Activated naive CD8-positive, alpha-beta T cell (primary cell): ENCODE results near the gene TBC1D2B.
A peak's percentile ranks its signal among the peaks of the same experiment; 100 is the strongest.

Experiments used
- H3K27ac Mint-ChIP-seq: one replicate; pipeline ENCODE4 v1.8.0; 2021; ENCODE audit warnings: mixed read lengths
- H3K27me3 Mint-ChIP-seq: one replicate; pipeline ENCODE4 v1.8.0; 2021; ENCODE audit warnings: mixed read lengths
- H3K36me3 Mint-ChIP-seq: one replicate; pipeline ENCODE4 v1.8.0; 2021; ENCODE audit warnings: mixed read lengths
- H3K4me1 Mint-ChIP-seq: one replicate; pipeline ENCODE4 v1.8.0; 2021; ENCODE audit warnings: low read depth, mixed read lengths
- H3K4me3 Mint-ChIP-seq: one replicate; pipeline ENCODE4 v1.8.0; 2021; ENCODE audit warnings: mild to moderate bottlenecking, mixed read lengths
- H3K9me3 Mint-ChIP-seq: one replicate; pipeline ENCODE4 v1.8.0; 2021; ENCODE audit warnings: low read depth, mixed read lengths

The TBC1D2B gene

GRCh38 chr15:78103406-78104118 is 26.1 kb upstream of the TBC1D2B start:
- no peaks in the 10 kb centered on the region for H3K27me3 Mint-ChIP-seq
- H3K4me1 Mint-ChIP-seq: peaks cover 41% of the 10 kb centered on the region
- H3K9me3 Mint-ChIP-seq: no peaks in the 10 kb centered on the region
- no peaks in the 10 kb centered on the region for H3K36me3 Mint-ChIP-seq
- peak overlapping the region; percentile 79 for H3K27ac Mint-ChIP-seq
- H3K4me3 Mint-ChIP-seq: peak overlapping the region; percentile 27

DNA sequence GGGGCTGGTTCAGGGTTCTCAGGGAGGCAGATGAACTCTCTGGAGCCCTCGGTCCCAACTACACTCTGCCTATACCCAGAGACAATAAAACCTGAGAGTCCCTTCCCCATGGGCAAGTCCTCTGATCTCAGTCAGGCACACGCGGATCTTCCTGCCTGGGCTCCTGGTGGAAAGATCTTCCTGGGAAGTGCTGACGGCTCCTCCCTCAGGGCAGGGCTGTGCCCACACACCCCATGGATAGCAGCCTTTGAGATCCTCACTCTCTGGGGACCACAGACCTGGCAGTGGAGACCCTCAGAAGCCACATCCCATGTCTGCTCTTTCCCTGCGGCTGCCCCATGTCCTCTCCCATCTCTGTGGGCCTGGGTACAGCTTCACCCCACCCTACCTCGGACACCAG is 25.2 kb upstream of the TBC1D2B start:
- Mint-ChIP-seq H3K36me3 (no peaks in the 10 kb centered on the region), H3K9me3 (no peaks in the 10 kb centered on the region), H3K27ac (no peak overlapping the region), H3K27me3 (no peaks in the 10 kb centered on the region), H3K4me1 (peaks cover 39% of the 10 kb centered on the region), H3K4me3 (no peak overlapping the region)

- Mint-ChIP-seq H3K27ac (peak overlapping the region; percentile 34), H3K4me1 (peaks cover 39% of the 10 kb centered on the region), H3K36me3 (no peaks in the 10 kb centered on the region), H3K27me3 (no peaks in the 10 kb centered on the region), H3K9me3 (no peaks in the 10 kb centered on the region), H3K4me3 (no peak overlapping the region)
Observed at GRCh38 chr15:78102211-78102610, 24.7 kb upstream of the TBC1D2B start.

DNA sequence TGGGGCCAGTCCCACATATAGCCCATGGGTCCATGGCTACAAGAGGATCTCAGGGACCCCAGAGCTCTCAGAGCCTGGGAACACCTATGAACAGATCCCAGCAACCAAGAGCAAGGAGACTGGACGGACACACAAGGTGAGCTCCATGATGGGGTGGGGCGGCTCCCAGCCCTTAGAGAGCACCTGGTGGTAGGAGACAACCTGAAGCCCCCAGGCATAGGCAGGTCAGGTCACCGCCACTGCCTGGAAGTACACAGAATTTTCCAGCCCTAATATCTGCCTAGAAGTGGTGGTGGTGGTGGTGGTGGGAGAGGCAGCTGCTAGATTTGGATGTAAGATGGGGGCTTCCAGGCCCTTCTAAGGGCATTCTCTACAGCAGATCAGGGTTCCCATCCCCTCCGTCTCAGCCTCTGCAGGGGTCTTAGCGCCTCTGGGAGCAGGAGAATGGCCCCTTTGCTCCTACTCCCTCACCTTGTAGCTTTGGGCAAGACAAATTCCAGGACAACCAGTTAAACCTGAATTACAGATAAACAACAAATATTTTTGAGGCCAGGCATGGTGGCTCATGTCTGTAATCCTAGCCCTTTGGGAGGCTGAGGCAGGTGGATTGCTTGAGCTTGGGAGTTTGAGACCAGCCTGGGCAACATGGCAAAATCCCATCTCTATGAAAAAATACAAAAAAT is 24.1 kb upstream of the TBC1D2B start:
- Mint-ChIP-seq H3K4me1 (peaks cover 37% of the 10 kb centered on the region), H3K36me3 (no peaks in the 10 kb centered on the region), H3K9me3 (no peaks in the 10 kb centered on the region), H3K4me3 (no peak overlapping the region), H3K27ac (peak overlapping the region; percentile 34), H3K27me3 (no peaks in the 10 kb centered on the region)

DNA sequence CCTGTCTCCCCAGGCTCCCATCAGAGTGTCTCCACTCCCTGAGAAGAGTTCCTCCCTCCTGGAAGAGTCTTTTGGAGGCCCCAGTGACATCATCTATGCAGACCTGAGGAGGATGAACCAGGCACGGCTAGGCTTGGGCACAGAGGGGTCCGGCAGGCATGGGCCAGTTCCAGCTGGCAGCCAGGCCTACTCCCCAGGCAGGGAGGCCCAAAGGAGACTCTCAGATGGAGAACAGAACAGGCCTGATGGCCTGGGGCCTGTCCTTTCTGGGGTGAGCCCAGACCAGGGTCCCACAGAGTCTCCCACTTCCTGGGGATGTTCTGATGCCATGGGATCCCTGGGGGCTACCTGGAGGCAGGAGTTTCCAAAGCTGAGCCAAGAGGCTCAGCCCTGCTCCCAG is 23.4 kb upstream of the TBC1D2B start:
- H3K36me3 Mint-ChIP-seq: no peaks in the 10 kb centered on the region
- no peaks in the 10 kb centered on the region for H3K9me3 Mint-ChIP-seq
- no peak overlapping the region for H3K4me3 Mint-ChIP-seq
- H3K27ac Mint-ChIP-seq: no peak overlapping the region
- peaks cover 34% of the 10 kb centered on the region for H3K4me1 Mint-ChIP-seq
- H3K27me3 Mint-ChIP-seq: no peaks in the 10 kb centered on the region

- Mint-ChIP-seq H3K4me1 (peaks cover 10% of the 10 kb centered on the region), H3K4me3 (no peak overlapping the region), H3K36me3 (no peaks in the 10 kb centered on the region), H3K27ac (no peak overlapping the region), H3K9me3 (no peaks in the 10 kb centered on the region), H3K27me3 (no peaks in the 10 kb centered on the region)
Observed at GRCh38 chr15:78098131-78098755, 20.7 kb upstream of the TBC1D2B start.

DNA sequence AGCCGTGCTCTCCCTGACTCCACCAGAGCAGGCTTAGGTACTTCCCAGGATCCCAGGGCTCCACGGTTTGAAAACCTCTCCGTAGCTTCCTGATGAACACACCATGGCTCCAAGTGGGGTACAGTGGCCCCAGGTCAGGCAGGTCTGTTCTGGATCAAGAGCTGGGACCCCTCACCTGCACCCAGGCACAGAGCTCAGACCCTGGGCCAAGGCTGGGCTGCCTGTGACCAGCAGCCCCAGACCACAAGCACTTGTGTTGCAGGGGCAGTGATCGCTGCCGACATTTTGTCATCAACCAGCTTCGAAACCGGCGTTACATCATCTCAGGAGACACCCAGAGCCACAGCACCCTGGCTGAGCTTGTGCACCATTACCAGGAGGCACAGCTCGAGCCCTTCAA is 20.2 kb upstream of the TBC1D2B start:
- H3K9me3 Mint-ChIP-seq: no peaks in the 10 kb centered on the region
- peaks cover 10% of the 10 kb centered on the region for H3K4me1 Mint-ChIP-seq
- no peak overlapping the region for H3K27ac Mint-ChIP-seq
- no peaks in the 10 kb centered on the region for H3K27me3 Mint-ChIP-seq
- no peaks in the 10 kb centered on the region for H3K36me3 Mint-ChIP-seq
- no peak overlapping the region for H3K4me3 Mint-ChIP-seq

DNA sequence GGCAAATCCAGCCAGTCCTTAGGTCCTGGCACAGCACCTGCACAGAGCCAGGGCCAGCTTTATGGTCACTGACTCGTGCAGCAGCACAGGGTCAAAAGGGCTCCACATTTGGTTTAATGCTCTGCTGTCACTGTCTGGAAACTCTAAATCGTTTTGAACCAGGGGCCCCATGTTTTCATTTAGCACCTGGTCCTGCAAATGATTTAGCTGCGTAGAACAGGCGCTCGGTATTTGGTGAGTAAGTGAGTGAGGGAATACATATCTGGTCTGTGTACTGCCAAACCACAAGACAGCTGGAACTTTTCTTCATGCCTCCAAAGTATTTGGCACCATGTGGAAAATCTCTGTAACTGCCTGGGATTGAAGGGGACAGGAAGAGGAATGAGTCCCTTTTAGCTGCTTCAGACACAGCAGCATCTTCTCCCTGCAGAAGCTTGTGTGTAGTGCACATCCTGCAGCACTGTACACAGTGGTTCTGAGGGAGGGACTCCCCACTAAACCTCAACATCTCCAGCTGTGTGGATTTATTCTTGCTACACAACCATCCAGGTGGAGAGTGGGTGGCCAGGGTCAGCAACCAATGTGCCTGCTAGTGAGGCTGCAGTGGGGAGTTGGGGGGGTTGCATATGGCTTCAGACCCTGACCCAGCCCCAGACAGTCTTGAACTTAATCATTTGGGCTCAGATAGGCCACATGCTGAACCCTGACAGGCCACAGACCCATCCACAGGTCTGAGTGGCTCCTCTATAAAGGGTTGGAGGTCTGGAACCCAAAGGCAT is 15.9 kb upstream of the TBC1D2B start:
- Mint-ChIP-seq H3K4me1 (peaks cover 15% of the 10 kb centered on the region), H3K4me3 (no peak overlapping the region), H3K9me3 (no peaks in the 10 kb centered on the region)

GRCh38 chr15:78092261-78093041 is 14.9 kb upstream of the TBC1D2B start, which contains the start of gene SH2D7:
SH2D7 (plus strand) TSS chr15:78092561; CDS start chr15:78092585, 24 bp downstream.
- Mint-ChIP-seq H3K4me3 (no peak within 1 kb of the TSS), H3K36me3 (no peaks in the 10 kb centered on the region), H3K4me1 (peaks cover 15% of the 10 kb centered on the region), H3K27me3 (no peaks in the 10 kb centered on the region), H3K27ac (no peak within 1 kb of the TSS), H3K9me3 (no peaks in the 10 kb centered on the region)

More for the DNA sequence above, 15.9 kb upstream of the TBC1D2B start:
- no peak overlapping the region for H3K27ac Mint-ChIP-seq
- H3K27me3 Mint-ChIP-seq: no peaks in the 10 kb centered on the region
- no peaks in the 10 kb centered on the region for H3K36me3 Mint-ChIP-seq

DNA sequence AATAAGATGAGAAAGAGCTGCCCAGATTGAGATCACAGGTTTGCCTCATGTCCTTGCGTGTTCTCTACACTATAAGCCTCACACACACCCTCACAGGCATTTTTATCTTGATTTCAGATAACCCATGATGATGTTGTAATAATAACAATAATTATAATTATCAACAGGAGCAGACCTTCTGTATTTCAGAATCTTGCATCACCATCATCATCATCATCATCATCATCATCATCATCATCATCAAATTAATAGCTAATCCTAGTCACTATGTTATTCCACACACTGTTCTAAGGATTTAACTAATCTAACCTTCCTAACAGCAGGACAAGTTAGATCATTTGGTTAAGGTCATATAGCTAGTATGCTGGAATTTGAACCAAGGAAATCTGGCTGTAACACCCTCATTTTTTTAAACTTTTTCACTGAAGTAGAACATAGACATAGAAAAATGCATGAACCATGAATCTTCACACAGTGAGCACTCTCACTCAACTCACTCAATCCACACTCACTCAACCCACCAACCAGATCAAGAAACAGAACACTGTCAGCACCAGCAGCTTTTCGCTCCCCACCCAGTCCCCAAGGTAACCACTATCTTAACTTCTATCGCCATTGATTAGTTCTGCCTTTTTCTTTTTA is 13.0 kb upstream of the TBC1D2B start:
- H3K27ac Mint-ChIP-seq: no peak overlapping the region
- H3K27me3 Mint-ChIP-seq: no peaks in the 10 kb centered on the region
- H3K4me1 Mint-ChIP-seq: peaks cover 16% of the 10 kb centered on the region
- H3K4me3 Mint-ChIP-seq: no peak overlapping the region
- H3K9me3 Mint-ChIP-seq: no peaks in the 10 kb centered on the region
- no peaks in the 10 kb centered on the region for H3K36me3 Mint-ChIP-seq

- H3K27ac Mint-ChIP-seq: no peak overlapping the region
- H3K9me3 Mint-ChIP-seq: no peaks in the 10 kb centered on the region
- no peaks in the 10 kb centered on the region for H3K36me3 Mint-ChIP-seq
- no peaks in the 10 kb centered on the region for H3K27me3 Mint-ChIP-seq
- H3K4me1 Mint-ChIP-seq: peaks cover 24% of the 10 kb centered on the region
- no peak overlapping the region for H3K4me3 Mint-ChIP-seq
Observed at GRCh38 chr15:78088773-78089080, 11.2 kb upstream of the TBC1D2B start.

DNA sequence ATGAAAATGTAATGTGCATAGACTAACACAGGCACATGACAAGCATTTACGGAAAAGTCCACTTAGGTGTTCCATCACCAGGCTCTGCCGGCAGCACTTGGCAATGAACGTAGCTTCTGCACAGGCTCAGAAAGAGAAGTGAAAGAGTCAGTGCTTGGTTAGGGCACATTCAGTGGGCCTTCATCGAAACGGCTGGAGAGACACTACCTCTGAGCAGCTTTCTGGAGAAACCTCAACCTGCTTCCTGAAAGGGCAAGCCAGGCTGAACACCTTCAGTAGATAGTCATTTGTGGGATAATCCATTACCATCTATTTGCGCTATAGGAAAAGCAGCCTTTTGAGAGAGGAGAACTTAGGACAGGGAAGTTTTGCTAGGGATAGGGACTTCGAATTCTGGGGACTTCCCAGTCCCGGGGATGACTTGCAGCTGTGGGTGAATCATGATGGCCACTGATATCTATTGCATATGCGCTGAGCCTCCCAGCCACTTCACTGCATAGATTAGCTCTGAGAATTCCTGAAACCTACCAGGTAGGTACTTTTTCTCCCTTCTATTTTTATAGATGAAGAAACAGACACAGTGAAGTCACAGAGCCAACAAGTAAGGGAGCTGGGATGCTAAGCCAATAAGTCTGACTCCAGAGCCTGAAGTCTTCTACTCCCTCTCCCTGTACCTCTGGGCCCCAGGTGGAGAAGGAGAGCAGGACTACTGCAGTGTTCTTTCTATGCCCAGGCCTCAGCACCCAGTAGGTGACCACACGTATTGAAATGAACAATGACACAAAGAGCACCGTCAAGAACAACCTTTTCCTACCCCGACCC is 10.7 kb upstream of the TBC1D2B start:
- no peaks in the 10 kb centered on the region for H3K36me3 Mint-ChIP-seq
- H3K4me3 Mint-ChIP-seq: no peak overlapping the region
- peaks cover 21% of the 10 kb centered on the region for H3K4me1 Mint-ChIP-seq
- H3K9me3 Mint-ChIP-seq: no peaks in the 10 kb centered on the region
- H3K27ac Mint-ChIP-seq: no peak overlapping the region
- no peaks in the 10 kb centered on the region for H3K27me3 Mint-ChIP-seq

DNA sequence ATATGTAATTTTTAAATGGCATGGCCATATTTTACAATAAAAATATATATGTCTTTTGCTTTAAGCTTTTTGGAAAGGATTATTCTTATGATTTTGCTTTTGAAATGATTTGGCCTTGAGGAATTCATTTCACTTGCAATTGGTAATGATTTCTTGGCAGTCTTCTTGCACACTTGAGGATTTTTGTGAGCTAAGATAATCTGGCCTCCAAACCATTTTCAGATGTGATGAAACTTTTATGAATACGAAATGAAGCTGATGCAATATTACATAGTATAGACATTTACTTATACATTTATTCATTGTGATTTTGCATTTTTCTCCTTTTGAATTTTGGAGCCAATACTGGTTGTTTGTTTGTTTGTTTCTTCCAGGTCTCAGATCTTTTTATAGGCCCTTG is 8.4 kb upstream of the TBC1D2B start:
- Mint-ChIP-seq H3K27ac (no peak overlapping the region), H3K4me1 (peaks cover 11% of the 10 kb centered on the region), H3K9me3 (no peaks in the 10 kb centered on the region), H3K4me3 (no peak overlapping the region), H3K27me3 (no peaks in the 10 kb centered on the region), H3K36me3 (no peaks in the 10 kb centered on the region)
